ENCODE data around the gene SLC18B1. TPM values are rescaled to one million over a fixed set of nuclear protein-coding genes. Genes with fewer than 3 reads are reported as not detected.

The SLC18B1 gene
- total and polyA plus RNA-seq, 2 of the 13 experiments (the other 11 are each of a cell fraction or from before 2014, with no cell fraction given) = 11.4 to 13.8 TPM

DNA sequence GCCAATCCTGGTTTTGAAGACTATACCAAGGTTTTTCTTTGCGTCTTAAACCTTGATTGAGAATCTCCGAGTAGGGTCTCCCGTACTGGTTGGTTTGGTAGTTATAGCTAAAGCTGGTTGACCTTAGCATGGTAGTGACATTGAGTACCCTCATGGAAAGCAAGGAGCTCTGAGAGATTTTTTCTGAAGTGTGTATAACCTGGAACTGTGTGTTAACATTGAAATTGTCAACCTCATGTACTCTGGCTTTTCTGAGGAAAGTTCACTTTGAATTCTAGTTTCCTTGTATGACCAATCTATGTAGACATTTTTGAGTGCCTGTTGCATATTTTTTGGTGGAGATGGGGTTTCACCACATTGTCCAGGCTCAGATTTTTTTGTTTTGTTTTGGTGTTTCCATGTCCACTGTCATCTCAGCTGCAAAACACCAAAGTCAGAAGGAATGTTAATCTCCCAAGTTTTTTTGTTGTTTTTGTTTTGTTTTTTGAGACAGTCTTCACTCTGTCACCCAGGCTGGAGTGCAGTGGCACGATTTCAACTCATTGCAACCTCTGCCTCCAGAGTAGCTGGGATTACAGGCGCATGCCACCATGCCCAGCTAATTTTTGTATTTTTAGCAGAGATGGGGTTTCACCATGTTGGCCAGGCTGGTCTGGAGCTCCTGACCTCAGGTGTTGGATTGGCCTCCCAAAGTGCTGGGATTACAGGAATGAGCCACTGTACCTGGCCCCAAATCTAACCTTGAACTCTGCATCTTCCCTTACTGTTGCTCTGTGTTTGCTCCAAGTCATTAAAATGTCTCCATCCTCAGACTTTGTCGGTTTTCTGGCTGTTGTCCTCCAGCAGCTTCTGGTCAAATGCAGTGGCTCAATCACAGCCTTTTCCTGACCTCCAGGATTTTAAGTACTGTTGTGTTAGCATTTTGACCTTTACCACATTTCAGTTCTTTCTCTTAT is 20.2 kb upstream of the SLC18B1 start (continued):
- TF ChIP-seq, protein P1, sequence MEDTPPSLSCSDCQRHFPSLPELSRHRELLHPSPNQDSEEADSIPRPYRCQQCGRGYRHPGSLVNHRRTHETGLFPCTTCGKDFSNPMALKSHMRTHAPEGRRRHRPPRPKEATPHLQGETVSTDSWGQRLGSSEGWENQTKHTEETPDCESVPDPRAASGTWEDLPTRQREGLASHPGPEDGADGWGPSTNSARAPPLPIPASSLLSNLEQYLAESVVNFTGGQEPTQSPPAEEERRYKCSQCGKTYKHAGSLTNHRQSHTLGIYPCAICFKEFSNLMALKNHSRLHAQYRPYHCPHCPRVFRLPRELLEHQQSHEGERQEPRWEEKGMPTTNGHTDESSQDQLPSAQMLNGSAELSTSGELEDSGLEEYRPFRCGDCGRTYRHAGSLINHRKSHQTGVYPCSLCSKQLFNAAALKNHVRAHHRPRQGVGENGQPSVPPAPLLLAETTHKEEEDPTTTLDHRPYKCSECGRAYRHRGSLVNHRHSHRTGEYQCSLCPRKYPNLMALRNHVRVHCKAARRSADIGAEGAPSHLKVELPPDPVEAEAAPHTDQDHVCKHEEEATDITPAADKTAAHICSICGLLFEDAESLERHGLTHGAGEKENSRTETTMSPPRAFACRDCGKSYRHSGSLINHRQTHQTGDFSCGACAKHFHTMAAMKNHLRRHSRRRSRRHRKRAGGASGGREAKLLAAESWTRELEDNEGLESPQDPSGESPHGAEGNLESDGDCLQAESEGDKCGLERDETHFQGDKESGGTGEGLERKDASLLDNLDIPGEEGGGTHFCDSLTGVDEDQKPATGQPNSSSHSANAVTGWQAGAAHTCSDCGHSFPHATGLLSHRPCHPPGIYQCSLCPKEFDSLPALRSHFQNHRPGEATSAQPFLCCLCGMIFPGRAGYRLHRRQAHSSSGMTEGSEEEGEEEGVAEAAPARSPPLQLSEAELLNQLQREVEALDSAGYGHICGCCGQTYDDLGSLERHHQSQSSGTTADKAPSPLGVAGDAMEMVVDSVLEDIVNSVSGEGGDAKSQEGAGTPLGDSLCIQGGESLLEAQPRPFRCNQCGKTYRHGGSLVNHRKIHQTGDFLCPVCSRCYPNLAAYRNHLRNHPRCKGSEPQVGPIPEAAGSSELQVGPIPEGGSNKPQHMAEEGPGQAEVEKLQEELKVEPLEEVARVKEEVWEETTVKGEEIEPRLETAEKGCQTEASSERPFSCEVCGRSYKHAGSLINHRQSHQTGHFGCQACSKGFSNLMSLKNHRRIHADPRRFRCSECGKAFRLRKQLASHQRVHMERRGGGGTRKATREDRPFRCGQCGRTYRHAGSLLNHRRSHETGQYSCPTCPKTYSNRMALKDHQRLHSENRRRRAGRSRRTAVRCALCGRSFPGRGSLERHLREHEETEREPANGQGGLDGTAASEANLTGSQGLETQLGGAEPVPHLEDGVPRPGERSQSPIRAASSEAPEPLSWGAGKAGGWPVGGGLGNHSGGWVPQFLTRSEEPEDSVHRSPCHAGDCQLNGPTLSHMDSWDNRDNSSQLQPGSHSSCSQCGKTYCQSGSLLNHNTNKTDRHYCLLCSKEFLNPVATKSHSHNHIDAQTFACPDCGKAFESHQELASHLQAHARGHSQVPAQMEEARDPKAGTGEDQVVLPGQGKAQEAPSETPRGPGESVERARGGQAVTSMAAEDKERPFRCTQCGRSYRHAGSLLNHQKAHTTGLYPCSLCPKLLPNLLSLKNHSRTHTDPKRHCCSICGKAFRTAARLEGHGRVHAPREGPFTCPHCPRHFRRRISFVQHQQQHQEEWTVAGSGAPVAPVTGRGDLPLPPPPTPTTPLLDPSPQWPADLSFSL (CRISPR knock-in tag; IDR thresholded peaks at IDR 0.05) = no peak
- TF ChIP-seq, protein P2, sequence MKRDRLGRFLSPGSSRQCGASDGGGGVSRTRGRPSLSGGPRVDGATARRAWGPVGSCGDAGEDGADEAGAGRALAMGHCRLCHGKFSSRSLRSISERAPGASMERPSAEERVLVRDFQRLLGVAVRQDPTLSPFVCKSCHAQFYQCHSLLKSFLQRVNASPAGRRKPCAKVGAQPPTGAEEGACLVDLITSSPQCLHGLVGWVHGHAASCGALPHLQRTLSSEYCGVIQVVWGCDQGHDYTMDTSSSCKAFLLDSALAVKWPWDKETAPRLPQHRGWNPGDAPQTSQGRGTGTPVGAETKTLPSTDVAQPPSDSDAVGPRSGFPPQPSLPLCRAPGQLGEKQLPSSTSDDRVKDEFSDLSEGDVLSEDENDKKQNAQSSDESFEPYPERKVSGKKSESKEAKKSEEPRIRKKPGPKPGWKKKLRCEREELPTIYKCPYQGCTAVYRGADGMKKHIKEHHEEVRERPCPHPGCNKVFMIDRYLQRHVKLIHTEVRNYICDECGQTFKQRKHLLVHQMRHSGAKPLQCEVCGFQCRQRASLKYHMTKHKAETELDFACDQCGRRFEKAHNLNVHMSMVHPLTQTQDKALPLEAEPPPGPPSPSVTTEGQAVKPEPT (CRISPR knock-in tag; IDR thresholded peaks at IDR 0.05; ENCODE audit: low read depth) = no peak
- no peak for TF ChIP-seq ZFP36 (IDR thresholded peaks at IDR 0.05; ENCODE audit: borderline replicate concordance, low read depth, low read length, partially characterized antibody)
- TF ChIP-seq, protein P3, sequence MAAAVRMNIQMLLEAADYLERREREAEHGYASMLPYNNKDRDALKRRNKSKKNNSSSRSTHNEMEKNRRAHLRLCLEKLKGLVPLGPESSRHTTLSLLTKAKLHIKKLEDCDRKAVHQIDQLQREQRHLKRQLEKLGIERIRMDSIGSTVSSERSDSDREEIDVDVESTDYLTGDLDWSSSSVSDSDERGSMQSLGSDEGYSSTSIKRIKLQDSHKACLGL (CRISPR knock-in tag; IDR thresholded peaks at IDR 0.05) = no peak
- TF ChIP-seq, protein P4, sequence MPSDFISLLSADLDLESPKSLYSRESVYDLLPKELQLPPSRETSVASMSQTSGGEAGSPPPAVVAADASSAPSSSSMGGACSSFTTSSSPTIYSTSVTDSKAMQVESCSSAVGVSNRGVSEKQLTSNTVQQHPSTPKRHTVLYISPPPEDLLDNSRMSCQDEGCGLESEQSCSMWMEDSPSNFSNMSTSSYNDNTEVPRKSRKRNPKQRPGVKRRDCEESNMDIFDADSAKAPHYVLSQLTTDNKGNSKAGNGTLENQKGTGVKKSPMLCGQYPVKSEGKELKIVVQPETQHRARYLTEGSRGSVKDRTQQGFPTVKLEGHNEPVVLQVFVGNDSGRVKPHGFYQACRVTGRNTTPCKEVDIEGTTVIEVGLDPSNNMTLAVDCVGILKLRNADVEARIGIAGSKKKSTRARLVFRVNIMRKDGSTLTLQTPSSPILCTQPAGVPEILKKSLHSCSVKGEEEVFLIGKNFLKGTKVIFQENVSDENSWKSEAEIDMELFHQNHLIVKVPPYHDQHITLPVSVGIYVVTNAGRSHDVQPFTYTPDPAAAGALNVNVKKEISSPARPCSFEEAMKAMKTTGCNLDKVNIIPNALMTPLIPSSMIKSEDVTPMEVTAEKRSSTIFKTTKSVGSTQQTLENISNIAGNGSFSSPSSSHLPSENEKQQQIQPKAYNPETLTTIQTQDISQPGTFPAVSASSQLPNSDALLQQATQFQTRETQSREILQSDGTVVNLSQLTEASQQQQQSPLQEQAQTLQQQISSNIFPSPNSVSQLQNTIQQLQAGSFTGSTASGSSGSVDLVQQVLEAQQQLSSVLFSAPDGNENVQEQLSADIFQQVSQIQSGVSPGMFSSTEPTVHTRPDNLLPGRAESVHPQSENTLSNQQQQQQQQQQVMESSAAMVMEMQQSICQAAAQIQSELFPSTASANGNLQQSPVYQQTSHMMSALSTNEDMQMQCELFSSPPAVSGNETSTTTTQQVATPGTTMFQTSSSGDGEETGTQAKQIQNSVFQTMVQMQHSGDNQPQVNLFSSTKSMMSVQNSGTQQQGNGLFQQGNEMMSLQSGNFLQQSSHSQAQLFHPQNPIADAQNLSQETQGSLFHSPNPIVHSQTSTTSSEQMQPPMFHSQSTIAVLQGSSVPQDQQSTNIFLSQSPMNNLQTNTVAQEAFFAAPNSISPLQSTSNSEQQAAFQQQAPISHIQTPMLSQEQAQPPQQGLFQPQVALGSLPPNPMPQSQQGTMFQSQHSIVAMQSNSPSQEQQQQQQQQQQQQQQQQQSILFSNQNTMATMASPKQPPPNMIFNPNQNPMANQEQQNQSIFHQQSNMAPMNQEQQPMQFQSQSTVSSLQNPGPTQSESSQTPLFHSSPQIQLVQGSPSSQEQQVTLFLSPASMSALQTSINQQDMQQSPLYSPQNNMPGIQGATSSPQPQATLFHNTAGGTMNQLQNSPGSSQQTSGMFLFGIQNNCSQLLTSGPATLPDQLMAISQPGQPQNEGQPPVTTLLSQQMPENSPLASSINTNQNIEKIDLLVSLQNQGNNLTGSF (CRISPR knock-in tag; IDR thresholded peaks at IDR 0.05) = no peak
- TF ChIP-seq ZFP41 (CRISPR knock-in tag; IDR thresholded peaks at IDR 0.05; ENCODE audit: borderline replicate concordance) = no peak
- no peak for TF ChIP-seq FOXP1 (IDR thresholded peaks at IDR 0.05)
- no peak for TF ChIP-seq FOXP1 (CRISPR knock-in tag; IDR thresholded peaks at IDR 0.05)
- TF ChIP-seq, protein P5, sequence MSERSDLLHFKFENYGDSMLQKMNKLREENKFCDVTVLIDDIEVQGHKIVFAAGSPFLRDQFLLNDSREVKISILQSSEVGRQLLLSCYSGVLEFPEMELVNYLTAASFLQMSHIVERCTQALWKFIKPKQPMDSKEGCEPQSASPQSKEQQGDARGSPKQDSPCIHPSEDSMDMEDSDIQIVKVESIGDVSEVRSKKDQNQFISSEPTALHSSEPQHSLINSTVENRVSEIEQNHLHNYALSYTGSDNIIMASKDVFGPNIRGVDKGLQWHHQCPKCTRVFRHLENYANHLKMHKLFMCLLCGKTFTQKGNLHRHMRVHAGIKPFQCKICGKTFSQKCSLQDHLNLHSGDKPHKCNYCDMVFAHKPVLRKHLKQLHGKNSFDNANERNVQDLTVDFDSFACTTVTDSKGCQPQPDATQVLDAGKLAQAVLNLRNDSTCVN (CRISPR knock-in tag; IDR thresholded peaks at IDR 0.05; ENCODE audit: borderline replicate concordance) = no peak
- no peak for TF ChIP-seq YEATS4 (CRISPR knock-in tag; IDR thresholded peaks at IDR 0.05; ENCODE audit: borderline replicate concordance)
- 0 out of 2 replicates have a peak, but pooled peaks have one; percentile 3 for TF ChIP-seq ZNF792 (CRISPR knock-in tag; IDR thresholded peaks at IDR 0.05)
- TF ChIP-seq FOXK1 (CRISPR knock-in tag; IDR thresholded peaks at IDR 0.05; ENCODE audit: borderline replicate concordance, low read depth) = peak; percentile 47; the same call in 1 of the 2 replicates

All from HepG2 (cell line).